ENCODE results near the gene ANO1. TPM values are rescaled to one million over a fixed set of nuclear protein-coding genes. Genes with fewer than 3 reads are reported as not detected.

The ANO1 gene
- total RNA-seq, 1 donor from 2014 or later, result 7.7 TPM

GRCh38 chr11:70220136-70220535, 142.0 kb downstream of the ANO1 start:
- intact Hi-C loops (cut with micrococcal nuclease), result no loop called here
- H3K27me3 ChIP-seq (ENCODE audit: low read depth), result peaks cover 11% of the 10 kb centered on the region
- no peak for TF ChIP-seq CTCF (IDR thresholded peaks at IDR 0.05; ENCODE audit: borderline replicate concordance)

GRCh38 chr11:70220920-70221319, 142.8 kb downstream of the ANO1 start:
- Histone ChIP-seq H3K4me1 (no peaks in the 10 kb centered on the region), H3K9me3 (replicated peaks) (no peaks in the 10 kb centered on the region), H3K27ac (replicated peaks) (no peak overlapping the region), H3K36me3 (no peaks in the 10 kb centered on the region), H3K4me3 (no peak overlapping the region), H3K27me3 (ENCODE audit: low read depth) (peaks cover 11% of the 10 kb centered on the region)
- intact Hi-C loops (cut with micrococcal nuclease), result no loop called here
- TF ChIP-seq CTCF (IDR thresholded peaks at IDR 0.05; ENCODE audit: borderline replicate concordance), result no peak
- DNase-seq, result no peak

More at GRCh38 chr11:70220136-70220535, 142.0 kb downstream of the ANO1 start:
- Histone ChIP-seq H3K4me3 (no peak overlapping the region), H3K9me3 (replicated peaks) (no peaks in the 10 kb centered on the region), H3K4me1 (no peaks in the 10 kb centered on the region), H3K36me3 (no peaks in the 10 kb centered on the region), H3K27ac (replicated peaks) (no peak overlapping the region)
- DNase-seq, result no peak

GRCh38 chr11:70225681-70226177, 147.6 kb downstream of the ANO1 start:
- H3K4me1 ChIP-seq, result peaks cover 3% of the 10 kb centered on the region
- intact Hi-C loops (cut with micrococcal nuclease), result no loop called here
- H3K27ac ChIP-seq (replicated peaks), result no peak overlapping the region
- no peaks in the 10 kb centered on the region for H3K27me3 ChIP-seq (ENCODE audit: low read depth)
- no peak overlapping the region for H3K4me3 ChIP-seq
- no peaks in the 10 kb centered on the region for H3K9me3 ChIP-seq (replicated peaks)
- H3K36me3 ChIP-seq, result no peaks in the 10 kb centered on the region
- no peak for DNase-seq
- no peak for TF ChIP-seq CTCF (IDR thresholded peaks at IDR 0.05; ENCODE audit: borderline replicate concordance)

GRCh38 chr11:70226183-70226582, 148.1 kb downstream of the ANO1 start:
- Histone ChIP-seq H3K9me3 (replicated peaks) (no peaks in the 10 kb centered on the region), H3K36me3 (no peaks in the 10 kb centered on the region), H3K27me3 (ENCODE audit: low read depth) (no peaks in the 10 kb centered on the region), H3K27ac (replicated peaks) (no peak overlapping the region), H3K4me1 (peaks cover 8% of the 10 kb centered on the region), H3K4me3 (no peak overlapping the region)
- no peak for DNase-seq
- no peak for TF ChIP-seq CTCF (IDR thresholded peaks at IDR 0.05; ENCODE audit: borderline replicate concordance)
- intact Hi-C loops (cut with micrococcal nuclease), result no loop called here

GRCh38 chr11:70226967-70227366, 148.8 kb downstream of the ANO1 start:
- intact Hi-C loops (cut with micrococcal nuclease), result no loop called here
- H3K4me1 ChIP-seq, result peaks cover 14% of the 10 kb centered on the region
- no peak overlapping the region for H3K27ac ChIP-seq (replicated peaks)
- no peaks in the 10 kb centered on the region for H3K27me3 ChIP-seq (ENCODE audit: low read depth)
- H3K4me3 ChIP-seq, result no peak overlapping the region
- no peaks in the 10 kb centered on the region for H3K36me3 ChIP-seq
- no peaks in the 10 kb centered on the region for H3K9me3 ChIP-seq (replicated peaks)
- no peak for DNase-seq
- no peak for TF ChIP-seq CTCF (IDR thresholded peaks at IDR 0.05; ENCODE audit: borderline replicate concordance)

All from left ventricle myocardium inferior (tissue), 1 donor.